Measurements from ENCODE around the gene TDRD9.

Gene TDRD9

GRCh38 chr14:104073764-104074163 is 145.5 kb downstream of the TDRD9 start:
- TF ChIP-seq, protein P1, sequence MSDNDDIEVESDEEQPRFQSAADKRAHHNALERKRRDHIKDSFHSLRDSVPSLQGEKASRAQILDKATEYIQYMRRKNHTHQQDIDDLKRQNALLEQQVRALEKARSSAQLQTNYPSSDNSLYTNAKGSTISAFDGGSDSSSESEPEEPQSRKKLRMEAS (IDR thresholded peaks at IDR 0.05), result no peak
- TF ChIP-seq, protein P2, sequence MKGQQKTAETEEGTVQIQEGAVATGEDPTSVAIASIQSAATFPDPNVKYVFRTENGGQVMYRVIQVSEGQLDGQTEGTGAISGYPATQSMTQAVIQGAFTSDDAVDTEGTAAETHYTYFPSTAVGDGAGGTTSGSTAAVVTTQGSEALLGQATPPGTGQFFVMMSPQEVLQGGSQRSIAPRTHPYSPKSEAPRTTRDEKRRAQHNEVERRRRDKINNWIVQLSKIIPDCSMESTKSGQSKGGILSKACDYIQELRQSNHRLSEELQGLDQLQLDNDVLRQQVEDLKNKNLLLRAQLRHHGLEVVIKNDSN (IDR thresholded peaks at IDR 0.05), result peak; percentile 71

DNA sequence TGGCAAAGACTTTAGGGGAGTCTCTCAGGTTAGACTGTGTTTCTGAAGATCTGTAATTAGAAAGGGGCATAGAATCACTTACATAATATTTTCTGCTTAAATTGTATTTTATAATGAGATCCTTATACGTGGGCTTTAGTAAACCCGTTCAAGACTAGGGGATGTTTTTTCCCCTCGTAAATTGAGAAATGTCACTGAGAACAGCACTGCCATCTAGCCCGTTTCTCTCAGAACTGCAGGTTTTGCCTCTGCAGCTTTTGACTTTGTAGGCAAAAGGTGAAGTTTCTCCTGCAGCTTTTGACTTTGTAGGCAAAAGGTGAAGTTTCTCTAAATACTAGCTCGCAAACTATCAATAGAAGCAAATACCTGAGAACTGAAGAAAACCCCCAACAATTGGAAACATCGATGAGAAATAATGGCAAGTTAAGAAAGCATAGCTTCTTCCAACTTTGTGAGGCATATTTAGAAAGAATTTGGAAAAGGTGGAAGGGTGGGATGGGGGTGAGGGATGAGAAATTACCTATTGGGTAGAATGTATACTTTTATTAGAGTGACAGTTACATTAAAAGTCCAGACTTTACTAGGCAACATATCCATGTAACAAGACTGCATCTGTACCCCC is 147.4 kb downstream of the TDRD9 start:
- TF ChIP-seq, protein P1 (IDR thresholded peaks at IDR 0.05), result no peak
- peak; percentile 37 for TF ChIP-seq RAD21 (IDR thresholded peaks at IDR 0.05; ENCODE audit: low read depth)

GRCh38 chr14:104076743-104077142 is 148.5 kb downstream of the TDRD9 start:
- TF ChIP-seq NFIC (IDR thresholded peaks at IDR 0.05) (no peak), REST (IDR thresholded peaks at IDR 0.05; ENCODE audit: low read depth) (no peak), EP300 (IDR thresholded peaks at IDR 0.05; ENCODE audit: borderline replicate concordance) (no peak), EGR1 (IDR thresholded peaks at IDR 0.05) (no peak), YY1 (IDR thresholded peaks at IDR 0.05; ENCODE audit: low read depth) (no peak), TEAD4 (IDR thresholded peaks at IDR 0.05) (no peak), CREB1 (IDR thresholded peaks at IDR 0.05; ENCODE audit: low read depth) (no peak), CEBPB (IDR thresholded peaks at IDR 0.05) (no peak), RAD21 (IDR thresholded peaks at IDR 0.05; ENCODE audit: low read depth) (no peak), FOXM1 (IDR thresholded peaks at IDR 0.05; ENCODE audit: borderline replicate concordance, low read depth) (no peak), TAF1 (IDR thresholded peaks at IDR 0.05; ENCODE audit: low read depth) (no peak), TCF12 (IDR thresholded peaks at IDR 0.05; ENCODE audit: low read depth) (no peak), ZBTB7A (IDR thresholded peaks at IDR 0.05; ENCODE audit: low read depth) (no peak)
- TF ChIP-seq, protein P2 (IDR thresholded peaks at IDR 0.05), result no peak
- TF ChIP-seq, protein P1 (IDR thresholded peaks at IDR 0.05), result no peak

DNA sequence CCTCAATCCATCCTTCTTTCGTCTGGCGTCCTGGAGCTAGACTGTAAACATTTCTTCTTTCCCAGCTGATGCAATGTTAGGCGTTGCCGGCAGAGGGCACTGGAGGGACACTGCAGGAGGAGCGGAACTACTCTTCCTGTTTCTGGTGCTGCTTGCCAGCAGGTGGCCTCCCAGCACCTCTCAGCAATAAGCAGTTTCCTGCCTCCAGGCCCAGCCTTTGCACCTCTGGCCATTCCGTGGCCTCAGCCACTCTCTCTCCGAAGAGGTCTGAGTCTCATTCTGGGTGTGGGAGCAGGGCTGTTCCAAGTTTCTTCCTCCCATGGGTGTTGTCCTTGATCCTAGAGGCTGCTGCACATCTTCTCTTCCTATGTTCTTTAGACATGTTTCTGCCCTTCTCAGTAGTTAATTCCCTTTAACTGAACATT is 149.8 kb downstream of the TDRD9 start:
- TF ChIP-seq EGR1 (IDR thresholded peaks at IDR 0.05) (no peak), REST (IDR thresholded peaks at IDR 0.05; ENCODE audit: low read depth) (no peak), CEBPB (IDR thresholded peaks at IDR 0.05) (0 out of 2 replicates have a peak, but pooled peaks have one; percentile 27), RAD21 (IDR thresholded peaks at IDR 0.05; ENCODE audit: low read depth) (peak; percentile 100), YY1 (IDR thresholded peaks at IDR 0.05; ENCODE audit: low read depth) (no peak), TEAD4 (IDR thresholded peaks at IDR 0.05) (no peak), TAF1 (IDR thresholded peaks at IDR 0.05; ENCODE audit: low read depth) (no peak)
- TF ChIP-seq, protein P2 (IDR thresholded peaks at IDR 0.05), result no peak
- TF ChIP-seq, protein P1 (IDR thresholded peaks at IDR 0.05), result no peak

DNA sequence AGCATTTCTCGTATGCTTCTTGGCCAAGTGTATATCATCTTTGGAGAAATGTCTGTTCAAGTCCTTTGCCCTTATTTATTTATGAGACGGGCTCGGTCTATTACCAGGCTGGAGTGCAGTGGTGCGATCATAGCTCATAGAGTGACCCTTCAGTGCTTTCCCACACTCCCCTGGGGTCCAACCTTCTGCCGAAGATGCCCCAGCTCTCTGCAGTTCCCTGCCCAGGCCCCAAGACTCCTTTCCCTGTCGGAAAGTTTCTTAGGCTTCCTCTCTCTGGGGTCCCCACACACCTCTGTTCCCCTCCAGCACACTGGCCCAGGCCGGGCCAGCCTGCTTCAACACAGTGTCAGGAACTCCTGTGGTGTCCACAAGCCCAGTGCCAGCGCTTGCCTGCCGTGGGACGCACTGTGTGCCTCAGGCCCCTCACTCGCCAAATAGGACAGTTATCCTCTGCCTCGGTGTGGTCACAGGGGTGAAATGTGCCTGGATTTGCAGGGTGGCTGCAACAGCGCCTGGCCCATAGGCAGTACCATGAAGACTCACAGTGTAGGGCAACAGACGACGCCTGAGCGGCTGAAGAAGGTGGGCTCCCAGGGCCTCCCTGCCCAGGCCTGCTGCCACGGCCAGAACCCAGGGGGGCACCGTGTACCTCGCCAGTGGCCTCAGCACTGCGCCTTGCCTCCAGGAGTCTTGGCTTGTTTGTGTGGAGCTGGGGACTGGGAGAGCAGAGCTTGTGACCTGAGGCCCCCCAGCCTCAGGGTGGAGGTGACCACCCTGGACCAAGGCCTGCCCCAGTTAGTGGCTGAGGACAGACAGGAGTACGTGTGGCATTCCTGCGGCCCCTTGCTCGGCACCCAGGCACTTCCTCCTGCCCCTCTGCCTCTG is 152.4 kb downstream of the TDRD9 start:
- TF ChIP-seq, protein P2 (IDR thresholded peaks at IDR 0.05), result no peak
- TF ChIP-seq FOXM1 (IDR thresholded peaks at IDR 0.05; ENCODE audit: borderline replicate concordance, low read depth) (no peak), TEAD4 (IDR thresholded peaks at IDR 0.05) (no peak), EGR1 (IDR thresholded peaks at IDR 0.05) (no peak), NFIC (IDR thresholded peaks at IDR 0.05) (no peak)
